HG02981 (cell line): Measurements from ENCODE around the gene CIT.

Experiments used
- ATAC-seq: cut with Tn5 transposase; IDR thresholded peaks from one replicate; pipeline ENCODE4 v1.9.1; 2021; ENCODE audit warnings: mild to moderate bottlenecking, moderate library complexity; ENCODE audit not compliant: unreplicated experiment

Gene CIT

DNA sequence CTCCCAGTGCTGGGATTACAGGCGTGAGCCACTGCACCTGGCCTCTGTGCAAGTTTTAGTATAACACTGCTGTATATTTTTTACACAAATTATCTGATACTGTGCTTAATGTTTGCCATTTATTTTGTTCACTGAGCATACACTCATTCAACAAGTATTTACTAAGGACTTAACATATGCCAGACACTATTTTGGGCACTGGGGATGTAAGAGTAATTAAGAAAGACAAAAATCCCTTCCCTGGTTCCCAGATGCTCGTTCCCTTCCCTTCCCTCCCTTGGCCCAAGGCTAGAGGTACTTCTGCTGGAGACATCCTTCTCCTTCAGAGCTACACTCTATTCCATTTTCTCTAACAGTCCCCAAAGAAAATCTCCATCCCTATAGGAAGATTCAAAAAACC is 12.5 kb downstream of the CIT start:
- no peak for ATAC-seq

DNA sequence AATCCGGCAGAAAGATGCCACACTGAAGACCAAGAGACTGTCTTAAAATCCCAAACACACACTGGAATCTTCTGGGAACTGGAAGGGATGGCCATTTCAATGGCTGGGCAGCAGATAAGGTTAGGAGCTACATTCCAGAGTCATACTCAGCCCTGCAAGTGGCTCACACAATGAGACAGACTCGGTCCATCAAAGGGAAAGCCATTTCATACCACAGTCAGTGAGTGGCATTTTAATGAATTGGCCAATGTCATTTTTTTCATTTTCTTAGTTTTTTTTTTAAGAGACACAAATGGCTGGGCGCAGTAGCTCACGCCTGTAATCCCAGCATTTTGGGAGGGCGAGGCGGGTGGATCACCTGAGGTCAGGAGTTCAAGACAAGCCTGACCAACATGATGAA is 17.9 kb downstream of the CIT start:
- ATAC-seq, result no peak

DNA sequence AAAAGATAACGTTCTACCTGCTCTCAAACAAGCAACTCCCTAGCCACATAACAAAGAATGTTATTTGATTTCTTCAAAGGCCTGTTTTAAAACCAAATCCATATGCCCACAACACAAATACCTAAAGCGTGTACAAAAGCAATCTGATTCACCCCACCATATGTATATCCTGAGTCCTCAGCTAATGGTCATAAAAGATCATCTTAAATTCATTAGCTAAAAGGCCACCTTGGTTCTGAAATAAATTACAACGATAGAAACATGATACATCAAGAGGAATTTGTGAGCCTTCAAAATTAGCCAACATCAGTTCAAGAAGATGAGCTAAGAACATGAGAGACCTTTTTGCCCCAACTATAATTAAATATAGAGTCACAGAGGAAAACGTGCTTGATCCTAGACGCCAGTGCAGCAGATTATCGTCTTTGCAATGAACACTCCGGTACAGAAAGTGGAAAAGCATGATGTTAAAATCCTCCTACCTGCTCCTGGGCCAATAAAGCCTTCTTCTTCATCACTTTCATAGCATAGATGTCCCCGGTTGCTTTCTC is 20.0 kb downstream of the CIT start:
- no peak for ATAC-seq

DNA sequence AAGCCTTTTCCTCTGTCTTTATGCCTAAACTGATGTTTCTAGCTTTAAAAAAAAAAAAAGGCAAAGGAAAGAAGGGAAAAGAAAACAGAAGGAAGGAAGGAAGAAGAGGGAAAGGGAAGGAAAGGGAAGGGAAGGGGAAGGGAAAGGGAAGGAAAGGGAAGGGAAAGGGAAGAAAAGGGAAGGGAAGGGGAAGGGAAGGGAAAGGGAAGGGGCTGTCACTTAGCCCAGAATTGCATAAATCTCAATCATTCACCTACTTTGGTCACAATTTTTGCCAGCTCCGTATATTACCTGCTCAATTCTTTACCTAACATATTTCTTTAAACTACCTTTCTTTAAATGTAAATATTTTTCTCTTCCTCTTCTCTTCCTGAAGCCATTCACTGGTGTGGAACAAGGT is 26.8 kb downstream of the CIT start:
- ATAC-seq, result no peak

DNA sequence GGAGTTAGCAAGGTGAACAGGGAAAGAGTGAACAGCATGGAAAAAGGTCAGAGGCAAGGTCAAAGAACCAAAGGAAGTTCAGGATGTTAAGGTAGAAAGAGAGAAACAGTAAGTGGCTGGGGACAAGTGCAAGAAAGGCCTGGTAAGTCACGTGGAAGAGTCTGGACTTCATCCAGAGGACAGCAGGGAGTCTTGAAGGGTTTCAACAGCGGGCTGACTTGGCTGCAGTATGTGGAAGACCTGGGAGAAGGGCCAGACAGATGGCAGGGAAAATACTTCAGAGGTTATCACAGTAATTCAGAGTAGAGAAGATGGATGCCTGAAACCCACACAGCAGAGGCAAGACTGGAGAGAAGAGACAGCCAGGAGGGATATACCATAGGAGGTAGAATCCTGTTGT is 34.0 kb downstream of the CIT start:
- no peak for ATAC-seq

DNA sequence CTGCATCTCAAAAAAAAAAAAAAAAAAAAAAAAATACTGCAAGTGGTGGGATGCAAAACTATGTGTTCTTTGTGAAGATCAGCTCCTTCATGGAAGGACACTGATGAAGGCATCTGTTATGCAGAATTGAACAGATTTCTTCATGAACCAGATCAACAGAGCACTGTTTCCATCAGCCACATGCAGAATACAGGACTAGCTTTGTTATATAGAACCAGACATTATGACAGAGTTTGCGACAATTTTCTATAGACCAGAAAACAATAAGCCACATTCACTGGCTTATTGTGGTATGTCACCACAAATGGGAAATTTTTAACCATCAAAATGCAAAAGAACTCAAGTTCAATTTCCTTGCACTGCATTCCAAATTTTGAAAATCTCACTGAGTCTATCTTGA is 34.7 kb downstream of the CIT start:
- no peak for ATAC-seq

DNA sequence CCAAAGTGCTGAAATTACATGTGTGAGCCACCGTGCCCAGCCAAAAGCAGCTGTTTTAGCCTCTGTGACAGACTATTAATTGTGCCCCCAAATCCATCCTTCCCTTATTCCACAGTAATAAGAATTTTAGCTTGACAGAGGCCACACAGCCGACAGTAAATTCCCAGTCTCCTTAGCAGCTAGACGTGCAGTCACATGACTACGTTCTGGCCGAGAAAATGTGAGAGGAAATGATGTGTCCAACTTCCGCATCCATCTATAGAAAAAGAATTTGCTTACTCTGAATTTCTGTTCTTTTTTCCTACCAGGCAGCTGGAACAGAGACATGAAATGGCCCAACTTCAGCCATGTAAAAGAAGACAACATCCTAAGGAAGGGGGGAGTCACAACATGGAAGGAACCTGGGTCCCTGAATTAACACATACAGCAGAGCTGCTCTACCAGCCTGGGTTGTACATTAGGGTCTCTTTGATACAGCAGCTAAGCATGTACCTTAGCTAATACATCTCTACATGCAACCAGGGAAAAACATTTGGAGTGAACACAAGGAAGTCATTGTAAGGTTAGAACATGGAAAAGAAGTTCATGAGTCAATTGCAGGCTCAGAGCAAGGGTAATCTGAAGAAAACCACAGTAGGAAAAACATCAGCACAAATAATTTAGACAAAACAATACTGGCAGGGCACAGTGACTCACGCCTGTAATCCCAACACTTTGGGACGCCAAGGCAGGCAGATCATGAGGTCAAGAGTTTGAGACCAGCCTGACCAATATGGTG is 35.5 kb downstream of the CIT start:
- no peak for ATAC-seq

DNA sequence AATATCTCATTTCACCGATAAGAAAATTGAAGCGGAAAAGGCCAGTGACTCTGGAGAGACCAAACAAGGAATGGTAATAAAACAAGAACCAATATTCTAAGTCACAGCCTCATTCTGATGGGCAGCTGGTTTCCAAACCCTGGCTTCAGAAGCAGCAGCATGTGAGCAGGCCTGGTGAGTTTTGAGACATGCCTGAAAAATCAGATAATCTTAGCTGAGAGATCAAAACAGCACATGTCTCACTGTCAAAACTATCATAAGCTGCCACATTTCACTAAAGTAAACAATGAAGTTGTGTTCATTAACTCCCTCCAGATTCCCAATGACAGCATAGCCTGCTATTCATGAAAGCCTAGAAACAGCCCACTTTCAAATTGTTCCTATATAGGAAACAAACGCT is 36.5 kb downstream of the CIT start:
- no peak for ATAC-seq

DNA sequence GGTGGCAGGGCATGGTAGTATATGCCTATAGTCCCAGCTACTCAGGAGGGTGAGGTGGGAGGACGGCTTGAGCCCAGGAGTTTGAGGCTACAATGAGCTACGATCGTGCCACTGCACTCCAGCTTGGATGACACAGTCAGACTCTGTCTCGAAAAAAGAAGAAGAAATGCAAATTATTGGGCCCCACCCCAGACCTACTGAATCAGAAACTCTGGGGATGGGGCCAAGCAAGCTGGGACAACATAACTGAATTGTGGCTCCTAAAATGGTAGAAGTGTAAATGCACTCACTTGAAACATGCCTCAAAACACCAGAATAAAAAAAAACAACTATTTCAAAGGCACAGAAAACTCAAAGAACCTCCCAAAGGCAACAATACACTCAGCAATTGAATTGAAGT is 37.0 kb downstream of the CIT start:
- no peak for ATAC-seq

DNA sequence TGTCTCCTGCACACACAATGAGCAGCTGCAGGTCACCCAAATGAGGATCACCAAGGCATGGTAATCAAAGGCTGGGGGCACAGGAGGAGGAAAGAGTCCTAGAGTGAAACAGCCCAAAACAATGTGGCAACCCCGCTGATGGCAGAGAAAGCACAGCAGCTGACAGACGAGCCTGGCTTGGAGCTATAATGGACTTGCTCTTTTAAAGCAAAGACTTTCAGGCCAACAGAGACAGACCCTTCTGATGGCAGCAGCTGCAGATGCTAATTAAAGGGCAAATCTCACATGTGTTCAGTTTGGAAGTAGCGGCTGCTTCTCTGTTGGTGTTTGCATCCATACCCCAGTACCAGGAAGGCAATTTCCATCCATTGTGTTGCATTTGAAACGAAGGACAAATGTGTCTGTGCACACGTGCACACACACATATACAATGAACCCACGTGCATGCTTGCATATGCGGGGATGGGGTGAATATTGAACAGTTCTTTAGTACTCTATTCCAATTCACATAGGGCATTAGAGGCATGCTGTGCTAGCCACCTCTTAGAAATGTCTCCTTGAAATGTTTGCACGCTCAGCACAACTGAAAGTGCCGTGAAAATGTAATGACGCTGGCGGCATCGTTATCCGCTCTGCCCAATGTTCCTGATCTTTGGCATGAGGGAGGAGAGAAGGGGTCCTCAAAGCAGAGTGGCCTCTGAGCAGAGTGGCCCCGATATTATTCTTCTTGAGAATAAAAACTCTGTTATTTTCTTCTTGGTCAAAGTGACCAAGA is 38.1 kb downstream of the CIT start:
- ATAC-seq, result no peak

DNA sequence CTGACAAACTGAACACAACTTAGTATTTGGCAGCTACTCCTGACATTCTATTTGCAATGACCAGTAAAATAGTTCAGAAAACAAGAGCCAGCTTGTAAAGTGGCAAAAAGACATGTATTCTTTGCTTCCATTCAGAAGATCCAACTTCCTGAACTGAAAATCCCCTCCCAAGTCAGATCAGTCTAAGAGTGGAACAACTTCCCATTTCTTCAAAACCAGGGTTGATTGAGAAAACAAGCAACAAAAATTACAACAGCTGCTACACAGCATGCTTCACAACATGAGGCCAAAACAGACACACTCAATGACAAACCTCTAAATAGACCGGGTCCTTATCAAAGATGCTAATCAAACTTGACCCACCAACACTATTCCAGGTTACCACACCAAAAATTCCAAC is 40.3 kb downstream of the CIT start:
- no peak for ATAC-seq

DNA sequence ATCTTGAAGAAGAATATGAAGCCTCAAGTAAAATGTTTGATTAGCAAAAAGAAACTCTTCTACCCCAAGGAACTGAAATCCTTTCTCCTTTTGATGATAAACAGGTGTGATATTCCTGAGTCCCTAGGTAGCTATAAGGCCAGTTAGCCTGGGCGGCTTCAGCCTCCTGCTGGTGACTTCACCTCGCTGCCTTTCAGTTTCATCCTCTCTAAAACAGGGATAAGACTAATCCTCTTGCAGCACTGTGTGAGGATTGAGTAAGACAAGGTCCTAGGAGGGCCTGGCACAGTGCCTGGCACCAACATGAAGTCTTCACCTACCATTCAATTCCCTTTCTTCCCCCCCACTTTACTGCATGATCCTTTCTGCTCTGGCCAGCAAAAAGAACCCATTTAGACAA is 42.1 kb downstream of the CIT start:
- no peak for ATAC-seq

DNA sequence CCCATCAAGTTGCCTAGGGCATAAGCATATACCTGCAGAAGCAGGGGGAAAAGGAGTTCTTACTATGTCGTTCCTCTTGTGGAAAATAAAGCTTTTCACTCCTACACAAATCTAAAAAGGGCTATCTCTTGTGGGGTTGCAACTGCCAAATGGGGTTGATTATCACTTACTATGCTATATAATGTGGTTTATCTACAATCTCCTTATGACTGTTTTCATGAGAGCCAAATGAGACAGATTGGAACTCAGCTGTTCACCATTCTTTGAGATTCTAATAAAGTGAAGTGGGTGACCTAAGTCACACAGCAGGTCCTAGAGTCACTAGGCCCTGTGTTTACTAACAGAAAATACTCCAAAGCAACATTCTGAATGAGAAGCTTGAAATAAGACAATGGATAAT is 47.7 kb downstream of the CIT start:
- ATAC-seq, result no peak

DNA sequence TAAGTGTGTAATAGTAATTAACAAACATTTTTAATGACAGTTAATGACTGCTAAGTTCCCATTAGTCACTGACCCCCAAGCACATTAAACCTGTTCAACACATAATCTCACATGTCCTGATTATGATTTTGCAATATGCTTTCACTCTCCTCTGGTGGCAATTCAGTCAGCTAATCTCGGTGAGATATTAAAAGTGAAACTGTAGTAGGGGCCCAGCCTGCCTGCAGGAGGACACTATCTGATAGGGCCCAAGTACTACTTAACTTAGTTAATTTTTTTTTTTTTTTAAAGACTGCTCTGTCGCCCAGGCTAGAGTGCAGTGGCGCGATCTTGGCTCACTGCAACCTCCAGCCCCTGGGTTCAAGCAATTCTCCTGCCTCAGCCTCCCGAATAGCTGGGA is 48.8 kb downstream of the CIT start:
- no peak for ATAC-seq

DNA sequence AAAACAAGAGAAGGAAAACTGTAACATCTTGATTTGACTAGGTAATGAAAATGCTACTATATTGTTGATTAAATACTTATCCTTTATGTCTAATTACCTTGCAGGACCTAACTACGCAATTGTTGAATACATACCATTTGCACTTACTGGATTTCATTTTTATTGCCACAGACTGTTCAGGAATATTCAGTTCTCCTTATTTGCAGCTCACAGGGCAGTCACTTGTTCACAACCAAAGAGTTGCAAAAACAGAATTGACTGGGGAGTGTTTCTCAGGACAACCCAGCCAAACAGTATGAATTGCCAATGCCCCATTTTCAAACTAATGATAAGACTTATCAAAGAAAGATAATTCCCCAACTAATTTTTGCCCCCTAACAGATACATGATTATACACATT is 49.4 kb downstream of the CIT start:
- no peak for ATAC-seq

DNA sequence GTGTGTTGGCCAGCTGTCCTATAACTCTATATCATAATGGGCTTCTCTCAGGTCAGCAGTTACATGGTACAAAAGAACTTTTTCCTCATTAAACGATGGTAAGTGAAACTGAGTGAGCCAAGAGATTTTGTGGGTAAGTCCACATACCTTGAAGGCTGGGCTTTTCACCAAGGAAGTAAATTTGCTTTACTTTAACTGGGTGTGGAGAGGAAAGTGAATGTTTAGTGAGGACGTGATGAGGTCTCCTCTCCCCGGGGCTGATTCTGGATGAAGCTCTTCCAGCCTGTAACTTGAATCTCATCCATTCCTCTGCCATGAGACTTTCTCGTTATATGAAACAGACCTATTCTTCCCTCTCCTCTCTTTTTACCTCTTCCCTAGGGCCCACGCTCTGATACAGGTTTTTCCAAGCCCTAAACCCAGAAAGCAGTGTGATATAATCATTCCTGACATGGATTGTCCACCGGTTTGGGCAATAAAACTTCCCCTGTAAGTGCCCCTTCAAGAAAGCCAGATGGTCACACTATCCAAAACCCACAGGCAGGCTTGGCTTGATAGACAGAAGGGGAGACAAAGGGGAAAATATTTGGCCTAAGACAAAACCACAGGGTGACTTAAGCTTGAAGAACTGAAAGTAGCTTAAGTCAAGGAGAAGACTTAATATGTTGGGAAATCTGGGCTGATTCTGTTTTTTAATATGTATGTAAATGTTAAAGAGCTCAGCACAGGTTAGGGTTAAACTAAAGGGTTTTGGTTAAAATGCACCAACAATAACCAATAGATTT is 50.3 kb downstream of the CIT start:
- ATAC-seq, result no peak

DNA sequence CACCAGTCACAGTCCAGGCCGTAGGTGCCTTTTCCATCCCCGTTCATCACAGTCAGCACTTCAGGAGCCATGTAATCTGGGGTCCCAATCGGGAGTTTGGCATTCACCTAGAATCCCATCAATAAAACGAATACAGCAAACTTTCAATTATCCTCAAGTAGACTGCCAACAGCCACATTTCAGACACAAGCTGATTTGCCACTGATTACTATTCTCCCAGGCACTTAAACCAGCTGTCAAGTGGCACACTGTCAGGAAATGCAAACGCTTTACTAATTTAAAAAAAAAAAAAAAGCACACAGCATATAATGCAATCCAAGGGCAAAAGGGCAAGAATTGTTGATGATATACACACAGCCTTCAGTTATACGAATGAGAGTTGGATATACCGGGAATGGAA is 51.9 kb downstream of the CIT start:
- no peak for ATAC-seq

DNA sequence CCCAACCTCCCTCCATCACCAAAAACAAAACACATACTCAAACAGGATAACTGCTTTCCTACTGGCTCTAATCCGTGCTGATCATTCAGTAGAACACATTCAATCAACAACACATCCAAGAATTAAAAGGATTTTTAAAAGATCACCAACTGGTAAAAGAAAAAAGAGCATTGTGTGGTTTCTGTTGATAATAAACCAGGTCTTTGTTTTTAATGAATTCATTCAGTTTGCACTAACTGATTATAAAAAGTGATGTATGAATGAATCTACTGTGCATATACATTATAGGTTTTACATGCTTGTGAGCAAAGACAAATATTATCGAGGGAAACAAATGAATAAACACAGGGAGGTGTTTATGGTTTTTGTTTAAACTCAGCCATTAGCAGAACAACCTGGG is 55.1 kb downstream of the CIT start:
- no peak for ATAC-seq

DNA sequence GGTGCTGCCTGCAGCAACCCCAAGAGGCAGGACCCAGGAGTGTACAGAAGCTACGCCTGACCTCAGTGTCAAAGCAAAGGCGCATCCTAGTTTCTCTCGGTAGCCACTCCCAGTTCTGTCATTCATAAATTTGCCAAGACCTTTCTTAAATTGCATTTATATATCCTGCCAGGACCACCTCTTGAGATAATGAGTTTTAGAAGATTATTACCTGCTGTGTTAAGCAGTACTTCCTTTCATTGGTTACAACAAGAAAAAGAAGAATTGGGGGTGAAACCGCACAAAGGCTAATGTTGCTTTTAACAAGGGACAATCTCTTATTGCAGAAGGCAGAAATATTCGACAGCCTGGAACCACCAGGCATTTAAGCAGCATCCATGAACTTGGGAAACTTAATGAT is 57.8 kb downstream of the CIT start:
- no peak for ATAC-seq

DNA sequence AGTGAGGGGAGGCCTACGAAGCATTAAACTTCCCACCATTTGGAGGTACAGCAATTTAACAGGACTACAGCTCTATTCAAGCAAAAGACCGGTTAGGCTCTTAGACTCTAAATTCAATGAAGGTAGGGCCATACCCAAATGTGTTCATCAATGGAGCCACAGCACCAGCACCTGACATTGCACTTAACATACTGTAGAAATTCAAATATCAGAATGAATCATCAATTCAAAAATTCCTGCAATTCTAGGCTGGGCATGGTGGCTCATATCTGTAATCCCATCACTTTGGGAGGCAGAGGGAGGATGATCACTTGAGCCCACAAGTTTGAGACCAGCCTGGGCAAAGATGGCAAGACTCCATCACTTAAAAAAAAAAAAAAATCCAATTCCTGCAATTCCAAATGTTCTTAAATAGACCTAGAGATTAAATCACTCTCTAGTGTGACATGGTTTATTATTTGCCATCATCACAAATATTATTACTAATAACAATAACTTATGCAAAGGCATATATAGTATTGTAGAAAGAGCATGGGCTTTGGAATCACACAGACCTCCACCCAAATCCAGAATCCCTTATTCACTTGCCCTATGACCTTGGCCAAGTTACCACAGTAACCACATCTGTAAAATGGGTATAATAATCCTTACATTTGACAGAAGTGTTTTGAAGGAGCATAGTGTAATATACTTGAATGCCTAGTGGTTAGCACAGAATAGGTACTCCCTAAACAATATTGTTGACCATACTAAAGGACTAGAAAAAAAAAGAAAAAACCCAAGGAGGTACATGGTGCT is 59.4 kb downstream of the CIT start:
- ATAC-seq, result no peak

DNA sequence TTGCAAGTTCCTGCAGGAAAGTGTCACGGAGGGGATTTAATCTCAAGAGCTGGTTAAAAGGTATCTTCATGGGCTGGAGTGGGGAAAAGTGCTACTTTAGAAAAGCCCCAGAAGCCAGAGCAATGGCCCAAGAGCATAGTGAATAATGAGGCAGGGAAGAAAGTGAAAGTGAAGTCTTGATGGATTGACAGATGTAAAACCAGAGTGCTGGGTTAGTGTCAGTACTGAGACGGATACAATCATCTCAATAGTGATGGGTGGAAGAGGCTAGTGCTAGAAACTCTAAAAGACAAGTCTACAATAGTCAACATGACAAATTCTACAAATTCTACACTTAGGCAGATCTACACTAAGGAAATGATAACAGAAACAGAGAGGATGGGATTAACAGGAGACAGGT is 68.1 kb downstream of the CIT start:
- ATAC-seq, result no peak
